ENCODE measurements around the gene TMPRSS2.

The TMPRSS2 gene

GRCh38 chr21:41482980-41483379 lies 25.0 kb downstream of the TMPRSS2 start:
- in situ Hi-C loops (cut with MboI; ENCODE audit: low sequenced_read_pairs): no loop called here

DNA sequence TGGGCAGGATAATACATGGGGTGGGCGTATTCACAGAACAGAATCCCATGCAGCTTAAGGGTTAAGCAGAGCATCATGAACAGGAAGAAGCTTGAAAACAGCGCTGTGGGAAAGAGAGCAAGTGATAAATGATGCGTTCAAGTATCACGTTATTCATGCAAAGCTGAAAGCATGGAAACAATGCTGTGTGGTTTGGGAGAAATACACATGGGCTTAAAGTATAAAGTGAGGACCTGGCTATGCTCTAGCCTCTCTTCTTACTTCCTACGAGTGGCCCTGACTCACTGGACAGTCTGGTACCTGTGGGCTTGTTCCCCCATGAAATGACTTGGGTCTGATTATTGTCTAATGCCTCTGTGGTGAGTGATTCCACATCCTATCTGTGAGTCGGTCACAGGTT lies 25.7 kb downstream of the TMPRSS2 start:
- in situ Hi-C loops (cut with MboI; ENCODE audit: low sequenced_read_pairs): no loop called here

- in situ Hi-C loops (cut with MboI; ENCODE audit: low sequenced_read_pairs): no loop called here
Measured at GRCh38 chr21:41481191-41481590, 26.8 kb downstream of the TMPRSS2 start.

- in situ Hi-C loops (cut with MboI; ENCODE audit: low sequenced_read_pairs): no loop called here
Measured at GRCh38 chr21:41480086-41480690, 27.8 kb downstream of the TMPRSS2 start.

- in situ Hi-C loops (cut with MboI; ENCODE audit: low sequenced_read_pairs): no loop called here
Measured at GRCh38 chr21:41479686-41480085, 28.3 kb downstream of the TMPRSS2 start.

- in situ Hi-C loops (cut with MboI; ENCODE audit: low sequenced_read_pairs): no loop called here
Measured at GRCh38 chr21:41478319-41479177, 29.4 kb downstream of the TMPRSS2 start.

GRCh38 chr21:41477641-41478318 lies 30.2 kb downstream of the TMPRSS2 start:
- in situ Hi-C loops (cut with MboI; ENCODE audit: low sequenced_read_pairs): no loop called here

GRCh38 chr21:41475714-41476420 lies 32.1 kb downstream of the TMPRSS2 start:
- in situ Hi-C loops (cut with MboI; ENCODE audit: low sequenced_read_pairs): no loop called here

- in situ Hi-C loops (cut with MboI; ENCODE audit: low sequenced_read_pairs): no loop called here
Measured at GRCh38 chr21:41472753-41473548, 35.0 kb downstream of the TMPRSS2 start.

DNA sequence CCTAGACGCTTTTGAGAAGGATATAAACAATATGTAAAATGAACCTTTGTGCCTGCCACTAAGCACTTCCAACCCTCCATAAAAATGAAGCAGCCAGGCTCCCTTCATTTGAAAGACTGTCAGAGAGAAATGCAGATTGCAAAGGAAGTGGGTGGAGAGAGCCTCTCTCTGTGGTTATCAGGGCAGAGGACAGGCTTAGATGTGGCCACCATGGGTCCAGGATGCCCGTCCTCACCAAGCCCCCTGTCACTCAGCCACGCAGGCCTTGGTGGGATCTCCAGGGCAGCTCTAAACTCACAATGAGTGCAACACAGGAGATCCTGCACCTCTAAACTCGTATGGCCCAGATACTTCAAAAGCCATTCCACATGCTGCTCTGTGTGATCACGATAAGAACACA lies 37.9 kb downstream of the TMPRSS2 start:
- in situ Hi-C loops (cut with MboI; ENCODE audit: low sequenced_read_pairs): no loop called here

DNA sequence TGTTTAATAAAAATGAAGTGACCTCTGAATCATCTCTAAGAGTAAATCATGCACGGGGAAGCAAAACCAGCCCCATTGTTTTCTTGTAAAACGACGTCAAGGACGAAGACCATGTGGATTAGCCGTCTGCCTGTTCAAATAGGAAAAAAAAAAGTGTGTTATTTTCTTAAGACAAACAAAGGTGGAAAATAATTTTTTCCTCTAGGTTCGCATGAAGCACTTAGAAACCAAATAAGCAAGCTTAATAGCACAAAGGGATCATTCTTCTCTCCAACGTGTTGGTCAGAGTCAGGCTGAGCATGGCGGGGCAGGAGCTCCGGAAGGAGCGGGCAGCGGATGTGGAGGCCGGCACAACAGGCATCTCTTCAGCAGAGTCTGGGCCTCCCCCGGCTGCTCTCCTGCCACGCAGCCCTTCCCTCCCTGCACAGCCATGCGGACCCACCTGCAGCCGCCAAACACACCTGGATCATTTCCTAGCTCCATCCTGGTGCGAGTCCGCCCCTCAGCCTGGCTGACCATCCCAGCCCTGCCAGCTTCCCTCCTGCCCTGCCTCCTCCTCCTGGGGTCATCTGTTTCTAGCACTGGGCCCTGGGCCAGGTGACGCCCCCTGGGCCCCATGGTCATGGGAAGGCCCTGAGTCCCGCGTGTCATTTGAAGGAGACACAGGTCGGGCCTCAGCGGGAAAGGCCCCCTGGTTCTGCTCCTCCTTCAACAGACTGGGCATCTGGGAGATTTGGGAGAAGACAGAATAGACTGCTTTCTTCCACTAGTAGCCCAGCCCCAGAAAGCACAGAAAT lies 41.7 kb downstream of the TMPRSS2 start:
- in situ Hi-C loops (cut with MboI; ENCODE audit: low sequenced_read_pairs): no loop called here

DNA sequence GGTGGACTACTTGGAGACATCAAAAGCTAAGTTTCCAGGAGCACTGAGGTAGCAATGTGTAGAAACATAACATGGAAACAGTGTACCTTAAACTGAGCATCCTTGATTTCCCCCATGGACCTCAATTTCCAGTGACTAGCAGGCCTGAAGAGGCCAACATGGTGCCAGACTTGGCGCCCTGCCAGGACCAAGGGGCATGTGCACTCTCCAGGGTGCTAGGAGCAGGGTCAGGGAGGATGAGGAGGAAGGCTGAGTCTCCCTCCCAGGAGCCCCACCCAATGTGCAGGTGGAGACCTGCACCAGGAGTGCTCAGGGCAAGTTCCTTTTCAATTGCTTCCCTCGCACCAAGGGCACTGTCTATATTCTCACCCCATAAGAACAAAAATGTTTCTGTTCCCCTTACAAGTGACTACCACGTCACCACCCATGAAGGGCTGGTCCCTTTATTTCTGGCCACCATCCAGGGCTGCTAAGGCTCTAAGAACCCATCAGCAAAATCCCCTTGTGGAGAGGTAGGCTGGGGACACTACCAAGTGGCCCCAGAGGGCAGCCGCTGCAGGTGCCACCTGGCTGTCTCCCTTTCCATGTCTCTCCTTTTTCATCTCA lies 42.7 kb downstream of the TMPRSS2 start:
- in situ Hi-C loops (cut with MboI; ENCODE audit: low sequenced_read_pairs): no loop called here

GRCh38 chr21:41460578-41461527 lies 47.1 kb downstream of the TMPRSS2 start:
- in situ Hi-C loops (cut with MboI; ENCODE audit: low sequenced_read_pairs): no loop called here

- in situ Hi-C loops (cut with MboI; ENCODE audit: low sequenced_read_pairs): no loop called here
Measured at GRCh38 chr21:41459884-41460534, 47.9 kb downstream of the TMPRSS2 start.

GRCh38 chr21:41458559-41458958 lies 49.4 kb downstream of the TMPRSS2 start:
- in situ Hi-C loops (cut with MboI; ENCODE audit: low sequenced_read_pairs): no loop called here

GRCh38 chr21:41458121-41458520 lies 49.8 kb downstream of the TMPRSS2 start:
- in situ Hi-C loops (cut with MboI; ENCODE audit: low sequenced_read_pairs): no loop called here

GRCh38 chr21:41453761-41454160 lies 54.2 kb downstream of the TMPRSS2 start:
- in situ Hi-C loops (cut with MboI; ENCODE audit: low sequenced_read_pairs): no loop called here

DNA sequence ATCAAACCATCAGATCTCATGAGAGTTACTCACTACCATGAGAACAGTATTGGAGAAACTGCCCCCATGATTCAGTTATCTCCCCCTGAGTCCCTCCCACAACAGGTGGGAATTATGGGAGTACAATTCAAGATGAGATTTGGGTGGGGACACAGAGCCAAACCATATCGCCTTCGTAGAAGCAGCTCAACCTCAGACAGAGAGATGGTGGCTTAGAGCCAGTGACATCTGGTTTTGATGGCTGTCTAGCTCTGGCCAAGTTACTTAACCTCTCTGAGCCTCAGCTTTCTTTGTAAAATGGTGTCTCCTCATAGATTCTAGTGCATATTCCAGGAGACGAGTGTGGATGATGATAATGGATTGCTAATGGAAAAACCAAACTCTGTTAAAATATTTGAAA lies 54.8 kb downstream of the TMPRSS2 start:
- in situ Hi-C loops (cut with MboI; ENCODE audit: low sequenced_read_pairs): no loop called here
